Loucy (cell line): ENCODE data around the gene BLACAT1.

ENCODE experiments used
- CTCF ChIP-seq: fragments of 200-600 bp; sonication (generic); conservative IDR thresholded peaks from 2 replicates; pipeline ENCODE4 v1.5.1; 2014; ENCODE audit warnings: mild to moderate bottlenecking, antibody characterized with exemption, low read length
- EZH2phosphoT487 ChIP-seq: fragments of 200-600 bp; IDR thresholded peaks from 2 replicates; pipeline ENCODE4 v1.6.1; 2018; ENCODE audit warnings: antibody characterized with exemption, mild to moderate bottlenecking, moderate library complexity, borderline replicate concordance

- TF ChIP-seq CTCF, result no peak
- no peak for TF ChIP-seq EZH2phosphoT487
These were observed 20.8 kb upstream of the BLACAT1 start for GRCh38 chr1:205476648-205477047.
